COLO668 (cell line): Measurements from ENCODE around the gene RANBP3L.
"Not testable (repeated sequence)": the region's sequence is repeated elsewhere in the genome, so short reads cannot be mapped to it uniquely, and the experiment has no call there.

ENCODE experiments used
- DNase-seq: peaks from one replicate; lab custom pipeline; 2025; ENCODE audit not compliant: unreplicated experiment; lab: John Stamatoyannopoulos, UW

Gene RANBP3L

DNA sequence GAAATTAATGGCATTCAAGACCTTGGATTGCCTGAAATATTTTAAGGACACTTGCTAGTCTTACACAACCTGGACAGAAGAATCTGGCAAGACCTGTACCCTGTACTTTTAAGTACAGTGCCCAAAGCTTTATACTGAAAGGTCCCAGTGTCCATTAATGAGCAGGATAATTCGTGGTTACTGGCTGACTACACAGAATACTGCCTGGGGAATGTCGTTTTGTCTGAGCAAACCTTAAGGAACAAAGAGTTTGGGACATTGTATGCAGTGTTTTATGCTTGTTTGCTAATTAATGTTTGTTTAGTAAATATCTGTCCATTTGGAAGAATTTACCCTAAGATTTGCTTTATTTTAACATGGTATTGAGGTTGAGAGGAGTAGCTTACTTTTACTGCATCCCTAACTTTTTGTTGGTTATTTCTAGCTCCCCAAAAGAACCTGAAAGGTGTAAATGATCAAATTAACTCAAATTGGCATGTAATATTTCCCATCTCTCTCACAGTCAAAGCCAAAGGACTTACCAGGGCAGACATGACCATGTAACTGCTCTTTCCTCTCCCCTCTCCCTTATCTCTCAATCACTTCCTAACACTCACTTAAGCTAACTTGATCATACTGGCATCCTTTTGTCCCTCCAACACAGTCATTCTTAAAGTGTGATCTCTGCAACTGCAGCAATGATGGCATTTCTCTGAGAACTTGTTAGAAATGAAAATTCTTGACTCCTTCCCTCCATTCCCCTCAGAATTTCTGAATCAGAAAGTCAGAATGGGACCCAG lies 15.7 kb downstream of the RANBP3L start:
- DNase-seq, result no peak

DNA sequence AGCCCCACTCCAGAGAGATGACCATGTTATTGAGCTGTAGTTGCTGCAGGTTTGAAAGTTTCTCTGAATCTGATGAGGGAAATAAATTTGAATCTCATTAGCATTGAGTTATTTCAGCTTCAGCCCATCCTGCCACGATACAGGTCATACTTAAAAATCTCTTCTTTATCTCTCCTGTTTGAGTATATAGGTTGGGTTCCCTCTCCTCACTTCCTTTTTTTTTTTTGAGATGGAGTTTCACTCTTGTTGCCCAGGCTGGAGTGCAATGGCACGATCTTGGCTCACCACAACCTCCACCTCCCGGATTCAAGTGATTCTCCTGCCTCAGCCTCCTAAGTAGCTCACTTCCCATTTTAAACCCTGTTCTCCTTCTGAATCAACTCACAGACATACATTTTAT lies 17.9 kb downstream of the RANBP3L start:
- DNase-seq, result not testable (repeated sequence)

DNA sequence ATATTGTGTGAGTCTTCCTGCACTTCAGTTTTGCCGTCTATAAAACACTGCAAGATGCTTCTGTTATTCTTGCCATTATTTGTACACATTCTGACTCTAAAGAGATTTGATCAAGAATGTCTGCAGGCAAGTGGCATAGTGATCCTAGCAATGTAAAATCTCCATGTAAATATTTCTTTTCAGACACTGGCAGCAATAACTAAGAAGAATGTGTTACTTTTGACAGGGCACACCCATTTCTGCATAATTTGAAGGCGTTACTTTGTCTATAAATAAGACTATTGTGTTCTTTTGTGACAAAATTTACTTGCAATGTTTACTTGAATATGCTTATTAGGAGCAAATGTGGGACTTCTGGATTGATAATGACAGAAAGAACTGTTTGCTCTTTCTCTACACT lies 20.1 kb downstream of the RANBP3L start:
- DNase-seq, result no peak

DNA sequence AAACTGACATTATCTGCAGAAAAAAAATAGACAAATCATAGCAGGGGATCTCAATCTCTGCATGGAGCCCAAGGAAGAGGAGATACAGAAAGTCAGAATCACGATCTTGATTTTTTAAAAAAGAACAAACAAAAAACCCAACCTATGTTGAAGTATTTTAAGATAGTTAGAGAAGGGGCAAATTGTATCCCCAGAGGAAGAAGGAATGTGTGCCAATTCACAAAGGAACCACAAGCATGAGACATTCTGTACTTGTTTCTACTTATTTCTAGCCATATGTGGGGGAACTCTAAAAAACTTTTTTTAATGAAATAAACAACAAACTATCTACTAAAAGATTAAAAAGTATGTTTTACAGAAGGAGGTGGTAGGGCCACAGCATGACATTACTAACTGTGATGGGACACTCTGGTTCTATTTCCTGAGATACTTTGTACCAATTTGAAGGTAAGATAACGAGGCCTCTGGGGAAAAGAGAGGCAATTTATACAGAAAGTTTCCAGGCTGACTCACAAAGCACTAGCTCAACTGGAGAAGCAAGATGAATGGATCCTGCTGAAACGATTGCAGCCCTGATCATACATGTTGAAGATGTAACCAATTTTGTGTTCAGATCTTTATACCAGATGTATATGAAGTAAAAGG lies 22.5 kb downstream of the RANBP3L start:
- no peak for DNase-seq

DNA sequence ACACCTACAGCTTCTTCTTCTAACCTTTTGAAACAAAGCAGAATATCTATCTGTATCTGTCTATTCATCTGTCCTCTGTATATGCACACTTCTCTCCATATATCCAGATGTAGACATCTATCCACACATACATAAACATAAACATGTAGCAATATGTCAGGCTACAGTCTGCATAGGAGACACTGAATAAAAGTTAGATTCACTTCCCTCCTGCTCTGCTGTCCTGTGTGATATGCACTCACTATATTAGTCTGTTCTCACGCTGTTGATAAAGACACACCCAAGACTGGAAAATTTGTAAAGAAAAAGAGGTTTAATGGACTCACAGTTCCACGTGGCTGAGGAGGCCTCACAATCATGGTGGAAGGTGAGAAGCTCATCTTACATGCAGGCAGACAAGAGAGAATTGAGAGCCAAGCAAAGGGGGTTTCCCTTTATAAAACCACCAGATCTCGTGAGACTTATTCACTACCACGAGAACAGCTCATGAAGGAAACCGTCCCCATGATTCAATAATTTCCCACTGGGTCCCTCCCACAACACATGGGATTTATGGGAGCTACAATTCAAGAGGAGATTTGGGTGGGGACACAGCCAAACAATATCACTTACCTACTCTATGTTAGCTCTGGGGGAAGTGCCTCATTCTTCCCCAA lies 24.1 kb downstream of the RANBP3L start:
- no peak for DNase-seq

DNA sequence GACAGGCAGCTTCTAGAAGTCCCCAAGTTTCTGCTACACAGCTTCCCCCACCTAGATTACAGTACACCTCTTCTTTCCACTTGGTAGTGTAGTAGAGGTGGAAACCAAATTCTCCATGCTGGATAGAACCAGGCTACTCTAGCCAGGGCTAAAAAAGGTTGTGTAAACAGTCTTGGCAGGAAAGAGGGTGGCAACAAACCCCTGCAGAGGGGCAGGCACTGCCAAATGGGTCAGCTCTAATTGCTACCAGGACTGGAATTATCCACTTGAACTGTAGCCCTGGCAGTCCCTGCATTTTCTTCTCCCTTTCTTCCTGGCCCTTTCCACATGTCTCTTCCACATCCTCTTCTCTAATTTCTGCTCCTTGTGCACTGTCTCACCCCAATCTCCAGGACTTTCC lies 24.8 kb downstream of the RANBP3L start:
- no peak for DNase-seq

DNA sequence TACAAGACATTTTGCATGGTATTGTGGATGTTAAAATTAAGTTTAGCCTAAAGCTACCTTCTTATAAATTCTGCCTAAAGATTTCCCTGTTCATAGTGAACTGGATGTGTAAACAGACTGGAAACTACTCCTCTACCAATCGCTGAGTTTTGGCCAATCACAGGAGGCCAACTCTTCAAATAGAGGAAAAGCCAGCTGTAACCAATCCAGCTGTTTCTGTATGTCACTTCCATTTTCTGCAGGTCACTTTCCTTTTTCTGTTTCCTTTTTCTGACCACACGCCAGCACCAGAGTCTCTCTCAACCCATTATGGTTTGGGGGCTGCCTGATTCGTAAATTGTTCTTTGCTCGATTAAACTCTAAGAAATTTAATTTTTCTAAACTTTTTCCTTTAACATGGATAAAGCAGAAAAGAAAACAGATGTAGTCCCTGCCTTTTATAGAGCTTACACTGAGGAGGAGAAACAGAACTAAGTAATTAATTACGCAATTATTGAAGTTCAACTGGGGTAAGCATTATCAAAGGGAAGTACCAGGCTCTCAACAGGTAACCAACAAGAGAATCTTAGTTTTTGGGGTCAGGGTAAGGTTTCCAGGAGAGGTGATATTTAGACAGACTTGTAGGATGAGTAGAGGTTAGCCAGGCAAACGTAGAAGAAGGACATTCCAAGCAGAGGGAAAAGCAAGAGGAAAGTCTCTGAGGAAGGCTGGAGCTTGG lies 27.7 kb downstream of the RANBP3L start:
- DNase-seq, result no peak

DNA sequence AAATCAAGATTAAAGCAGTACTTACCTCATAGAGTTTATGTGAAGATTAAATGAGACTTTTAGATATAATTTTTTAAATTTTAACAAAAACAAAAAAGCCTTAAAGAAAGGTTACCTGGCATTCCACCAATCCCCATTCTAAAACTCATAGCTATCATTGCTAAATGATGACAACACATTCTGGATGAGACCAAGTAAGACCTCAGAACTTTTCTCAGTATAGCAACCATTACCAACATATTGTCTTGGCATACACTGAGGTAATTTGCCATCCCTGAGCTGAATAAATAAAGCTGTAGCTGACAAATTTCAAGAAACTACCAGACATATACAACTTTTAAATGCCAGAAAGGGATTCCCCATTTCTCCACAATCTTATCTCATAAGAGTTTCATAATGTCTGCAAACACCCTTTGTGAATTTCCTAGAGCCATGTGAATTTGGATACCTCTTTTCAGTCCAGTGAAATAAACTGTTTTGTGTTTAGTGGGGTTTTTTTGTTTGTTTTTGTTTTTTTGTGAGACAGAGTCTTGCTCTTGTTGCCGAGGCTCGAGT lies 29.5 kb downstream of the RANBP3L start:
- no peak for DNase-seq

DNA sequence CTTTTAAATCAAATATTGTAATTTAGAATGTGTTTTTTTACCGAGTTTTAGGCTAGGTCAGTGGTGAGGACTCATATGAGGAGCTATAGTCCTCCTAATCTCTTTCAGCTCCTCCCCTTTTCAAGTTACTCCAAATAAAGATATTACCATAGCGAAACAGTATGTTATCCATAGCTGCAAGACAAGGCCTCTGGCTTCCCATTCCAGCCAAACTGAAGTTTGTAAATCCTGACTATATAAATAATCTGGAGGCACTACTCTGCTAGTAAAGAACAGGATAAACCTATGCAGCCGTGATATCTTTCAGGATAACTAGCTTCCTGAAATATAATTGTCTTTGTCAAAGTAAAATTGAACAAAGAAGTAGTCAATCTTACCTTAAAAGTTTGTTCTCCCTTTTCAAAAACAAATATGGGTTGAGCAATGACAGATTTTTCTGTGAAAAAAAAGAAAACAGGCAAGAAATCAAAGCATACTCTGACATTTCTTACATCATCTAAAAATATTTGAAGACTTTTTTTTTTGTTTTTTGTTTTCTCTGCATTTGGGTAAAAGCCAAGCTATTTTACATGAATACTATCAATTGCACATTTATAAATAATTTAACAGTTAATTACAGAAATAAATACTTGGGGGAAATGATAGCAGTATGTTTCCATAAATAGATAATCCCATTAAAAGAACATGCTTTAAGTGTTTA lies 30.7 kb downstream of the RANBP3L start:
- no peak for DNase-seq

DNA sequence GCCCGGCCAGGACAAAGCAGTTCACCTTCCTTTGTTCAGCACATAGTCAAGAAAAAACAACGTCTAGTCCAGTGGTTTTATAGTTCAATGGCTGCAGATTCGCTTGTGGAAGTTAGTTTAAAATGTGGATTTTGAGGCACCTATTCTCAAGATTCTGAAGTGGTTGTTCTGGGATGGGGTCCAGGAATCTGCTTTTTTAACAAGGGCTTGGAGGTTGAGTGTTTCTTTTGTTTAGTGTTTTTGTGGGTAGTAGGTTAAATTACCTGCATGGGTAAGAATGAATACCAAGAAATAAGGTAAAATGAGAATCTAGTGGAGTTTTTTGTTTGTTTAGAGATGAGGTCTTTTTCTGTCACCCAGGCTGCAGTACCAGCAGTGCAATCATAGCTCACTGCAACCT lies 31.5 kb downstream of the RANBP3L start:
- no peak for DNase-seq

DNA sequence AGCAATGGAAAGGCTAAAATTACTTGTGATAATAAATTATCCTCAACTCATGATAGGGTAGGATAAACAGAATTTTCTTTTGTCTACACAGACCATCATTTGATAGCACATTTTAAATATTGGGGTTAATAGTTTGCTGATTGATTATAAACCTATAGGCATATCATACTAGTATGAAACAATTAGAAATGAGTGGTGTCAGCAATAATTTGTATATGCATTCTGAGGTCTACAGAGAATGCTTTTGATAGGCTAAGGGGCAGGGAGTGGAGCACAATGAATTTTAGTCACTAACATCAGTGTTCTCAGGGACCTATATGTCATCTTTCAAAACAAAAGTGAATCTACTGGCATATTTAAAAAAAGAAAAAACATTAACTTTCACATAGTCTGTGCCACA lies 32.2 kb downstream of the RANBP3L start:
- no peak for DNase-seq

DNA sequence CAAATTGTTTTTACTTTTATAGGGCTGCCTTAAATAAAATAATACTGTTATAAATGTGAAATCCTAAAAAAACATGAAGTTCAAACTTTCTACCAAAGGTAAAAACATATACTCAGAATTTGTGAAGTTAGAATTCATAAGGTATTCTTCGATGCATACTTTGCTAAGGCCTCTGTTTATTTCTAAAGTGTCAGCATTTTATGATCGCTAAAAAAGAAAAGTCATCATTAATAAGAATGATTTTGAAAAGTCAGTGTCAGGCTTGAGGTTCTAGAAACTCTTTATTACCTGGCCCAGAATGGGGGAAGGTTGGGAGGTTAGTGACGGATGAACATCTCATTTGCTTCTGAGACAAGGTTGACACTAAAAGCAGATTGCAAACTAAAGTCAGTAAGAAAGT lies 33.8 kb downstream of the RANBP3L start:
- no peak for DNase-seq

DNA sequence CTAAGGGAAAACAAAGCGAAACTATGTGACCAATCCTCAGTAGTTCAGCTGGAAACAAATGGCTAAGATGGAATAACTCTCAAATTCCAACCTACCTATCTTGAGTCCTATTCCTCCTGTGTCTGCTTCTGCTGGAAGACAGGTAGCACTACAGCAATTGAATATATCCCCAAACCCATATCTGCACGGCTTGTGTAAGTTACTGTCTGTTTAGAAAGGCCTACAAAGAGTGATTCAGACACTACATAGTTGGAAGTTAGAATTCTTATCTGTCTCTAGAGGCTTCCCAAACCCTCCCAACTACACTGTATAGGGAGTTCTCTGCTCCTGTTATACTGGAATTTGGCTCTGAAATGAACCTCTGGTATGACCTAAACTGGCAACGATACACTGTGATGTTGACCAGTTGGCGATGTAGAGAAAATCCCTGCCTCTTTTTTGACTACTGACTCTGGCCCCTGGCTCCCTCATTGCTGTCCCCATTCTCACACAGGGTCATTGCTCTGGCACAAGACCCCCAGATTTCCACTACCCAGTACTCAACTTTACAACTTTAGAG lies 37.4 kb downstream of the RANBP3L start:
- DNase-seq, result no peak

DNA sequence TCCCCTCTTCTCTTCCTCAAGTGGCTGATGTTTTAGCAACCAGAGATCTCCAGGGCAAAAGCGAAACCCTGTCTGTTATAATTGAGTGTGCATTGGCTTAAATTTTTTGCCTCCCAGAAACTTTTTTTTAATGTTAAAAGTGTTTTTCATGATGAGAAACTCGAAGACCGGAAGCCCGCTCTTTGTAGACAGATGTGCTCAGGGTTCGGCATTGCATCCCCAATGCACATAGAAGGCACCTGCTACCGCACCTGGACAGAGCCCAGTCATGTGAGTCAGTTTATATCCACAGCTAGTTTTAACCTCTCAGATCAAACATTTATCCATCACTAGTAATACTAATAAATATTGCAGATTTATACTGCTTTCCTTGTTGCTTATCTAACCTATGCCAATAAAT lies 40.5 kb downstream of the RANBP3L start:
- DNase-seq, result no peak

DNA sequence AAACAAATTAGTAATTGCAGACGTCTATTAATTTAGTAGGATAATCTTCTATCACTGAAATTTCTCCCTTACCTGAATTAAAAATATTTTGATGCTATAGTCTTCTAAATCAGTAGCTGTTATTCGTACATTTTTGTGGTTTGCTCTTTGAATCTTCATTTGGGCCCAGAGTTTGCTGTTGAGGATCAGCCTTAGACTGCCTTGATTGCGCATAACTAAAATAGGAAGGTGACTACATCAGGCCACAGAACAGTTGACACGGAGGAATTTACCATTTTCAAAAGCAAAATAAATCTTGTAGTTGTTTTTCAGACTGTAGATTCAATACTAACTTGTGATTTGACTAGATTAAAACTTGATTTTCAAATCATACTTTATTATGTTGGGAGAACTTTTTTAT lies 48.1 kb downstream of the RANBP3L start:
- DNase-seq, result no peak

DNA sequence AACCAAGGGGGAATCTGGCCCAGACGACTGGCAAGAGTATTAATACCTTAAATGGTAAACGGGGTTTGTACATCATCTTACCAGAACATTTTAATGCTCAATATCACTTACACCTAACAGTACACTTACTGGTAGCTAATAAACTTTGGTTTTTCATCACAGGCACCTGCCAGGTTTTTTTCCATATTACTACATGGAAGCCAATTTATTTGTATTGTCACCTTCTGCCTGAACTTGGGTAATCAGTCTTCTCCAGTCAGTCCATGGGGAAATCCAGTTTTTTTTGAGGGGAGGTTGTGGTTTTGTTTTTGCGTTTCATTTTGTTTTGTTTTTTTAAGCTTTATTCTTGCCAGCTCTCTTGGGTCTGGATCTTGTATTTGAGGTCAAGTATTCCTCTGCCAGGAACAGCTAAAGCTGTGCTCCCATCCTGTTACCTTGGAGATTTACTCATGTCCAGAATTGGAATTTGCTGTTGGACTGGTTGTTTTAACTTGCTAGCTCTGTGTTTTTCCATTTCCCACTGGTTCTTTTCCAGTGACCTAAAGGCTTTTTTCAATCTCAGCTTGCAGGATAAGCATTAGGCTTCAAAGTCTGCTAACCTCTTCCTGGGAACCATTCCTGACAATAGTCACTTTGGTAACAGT lies 48.9 kb downstream of the RANBP3L start:
- DNase-seq, result no peak

DNA sequence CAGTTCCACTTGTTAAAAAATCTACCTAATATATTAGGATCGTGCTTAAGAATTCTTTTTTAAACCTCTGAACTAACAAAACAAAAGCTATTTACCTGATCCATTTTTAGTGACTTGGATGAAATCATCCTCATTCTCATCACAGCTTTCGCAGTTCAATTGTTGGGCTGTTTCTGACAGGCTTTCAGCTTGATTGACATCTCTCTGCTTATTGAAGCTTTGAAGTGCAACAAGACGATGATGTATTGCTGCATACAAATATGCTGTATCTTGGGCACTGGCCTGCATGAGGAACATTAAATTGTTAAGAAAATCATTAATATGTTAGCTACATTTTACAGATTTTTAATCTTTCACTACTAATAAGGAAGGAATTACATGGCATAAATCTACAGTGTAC lies 50.5 kb downstream of the RANBP3L start:
- no peak for DNase-seq

DNA sequence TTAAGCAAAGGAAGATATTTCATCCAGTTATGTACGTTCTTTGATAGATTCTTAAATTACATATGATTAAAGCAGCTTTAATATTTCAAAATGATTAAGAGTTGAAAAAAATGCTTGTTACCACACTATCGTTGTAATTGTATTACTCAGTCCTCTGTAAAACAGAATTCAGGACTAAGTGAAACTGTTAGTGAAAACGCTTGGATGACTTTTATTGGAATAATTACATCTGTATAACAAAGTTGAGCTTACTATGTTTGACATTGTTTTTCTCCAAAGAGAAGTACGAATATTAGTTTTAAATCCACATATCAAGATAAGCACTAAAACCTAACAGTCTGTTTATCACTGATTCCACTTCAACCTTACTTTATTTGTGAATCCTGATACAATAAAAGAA lies 51.3 kb downstream of the RANBP3L start:
- DNase-seq, result no peak

DNA sequence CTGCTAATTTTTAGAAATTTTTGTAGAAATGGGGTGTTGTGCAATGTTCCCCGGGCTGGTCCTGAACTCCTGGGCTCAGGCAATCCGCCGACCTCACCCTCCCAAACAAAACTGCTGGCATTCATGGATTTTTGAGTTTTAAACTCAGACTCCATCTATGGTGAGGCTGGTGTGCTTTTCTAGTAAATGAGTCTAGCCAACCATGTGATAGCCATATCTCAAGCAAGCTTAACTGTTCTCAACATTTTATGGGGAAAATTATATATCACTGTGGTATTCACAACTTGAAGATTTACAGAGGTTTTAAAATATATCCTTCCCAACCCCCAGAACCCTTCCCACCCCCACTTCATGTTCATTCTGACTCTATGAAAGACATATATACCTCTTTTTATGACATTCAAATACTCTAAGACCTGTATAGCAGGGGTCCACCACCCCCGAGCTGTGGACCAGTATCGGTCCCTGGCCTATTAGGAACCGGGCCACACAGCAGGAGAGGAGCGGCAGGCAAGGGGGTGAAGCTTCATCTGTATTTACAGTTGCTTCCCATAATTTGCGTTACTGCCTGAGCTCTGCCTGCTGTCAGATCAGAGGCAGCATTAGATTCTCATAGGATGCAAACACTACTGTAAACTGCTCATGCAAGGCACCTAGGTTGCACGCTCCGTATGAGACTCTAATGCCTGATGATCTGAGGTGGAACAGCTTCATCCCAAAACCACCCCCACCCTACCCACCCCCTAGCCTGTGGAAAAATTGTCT lies 55.5 kb downstream of the RANBP3L start:
- DNase-seq, result no peak
